Stimulated activated CD8-positive, alpha-beta memory T cell treated with anti-CD3 and anti-CD28 coated beads, Interleukin-12 subunit alpha, Interleukin-12 subunit beta, amount 100 ng/mL, for 24 hours (primary cell): ENCODE results near the gene GRIN1.

Experiments used
- DNase-seq: peaks from one replicate; pipeline ENCODE4 v3.0.0-alpha.2; 2020; ENCODE audit errors: extremely low read depth

Gene GRIN1

GRCh38 chr9:137216188-137216965 lies 77.4 kb downstream of the GRIN1 start:
- DNase-seq = no peak

- DNase-seq = no peak
Measured at GRCh38 chr9:137217276-137218211, 78.6 kb downstream of the GRIN1 start.

GRCh38 chr9:137218212-137218753 lies 79.3 kb downstream of the GRIN1 start:
- DNase-seq = no peak
